OCI-M1 (cell line): Measurements from ENCODE around the gene PDE8B.

Source experiments
- DNase-seq: peaks from one replicate; lab custom pipeline; 2025; lab: John Stamatoyannopoulos, UW

Gene PDE8B

DNA sequence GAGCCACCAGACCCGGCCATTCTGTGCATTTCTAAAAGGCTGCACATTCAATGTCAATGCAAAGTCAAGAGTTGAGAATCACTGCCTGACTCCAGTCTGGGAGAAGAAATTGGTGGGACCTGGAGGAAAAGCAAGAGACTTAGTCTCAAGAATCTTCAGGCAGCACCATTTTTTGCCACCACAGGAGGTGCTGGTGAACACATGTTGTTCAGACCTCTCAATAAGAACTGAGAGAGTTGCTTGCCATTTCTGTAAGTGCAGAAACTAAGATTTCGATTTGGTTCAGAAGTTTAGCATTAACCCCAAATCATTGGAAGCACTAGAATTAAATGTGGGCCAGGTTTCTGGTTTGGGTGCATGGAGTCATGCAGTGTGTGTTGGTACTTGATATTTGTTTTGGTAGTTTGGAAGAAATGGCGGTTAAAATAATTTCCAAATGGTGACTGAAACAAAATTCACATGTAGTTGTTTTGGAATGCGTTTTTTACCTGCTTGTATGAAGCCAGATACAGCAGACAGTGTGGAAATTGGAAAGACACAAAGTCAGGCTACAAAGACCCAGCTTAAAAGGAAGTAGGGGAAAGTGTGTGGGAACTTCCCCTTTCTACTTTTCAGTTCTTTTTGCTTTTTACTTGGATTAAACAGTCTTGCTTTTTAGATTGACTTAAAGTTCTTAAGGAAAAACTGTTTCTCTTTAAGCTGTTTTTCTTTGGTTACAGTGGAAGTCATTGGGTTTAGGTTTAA is 20.4 kb downstream of the PDE8B start:
- peak; percentile 68 for DNase-seq

- peak; percentile 68 for DNase-seq
Measured at GRCh38 chr5:77231471-77232138, 21.1 kb downstream of the PDE8B start.

DNA sequence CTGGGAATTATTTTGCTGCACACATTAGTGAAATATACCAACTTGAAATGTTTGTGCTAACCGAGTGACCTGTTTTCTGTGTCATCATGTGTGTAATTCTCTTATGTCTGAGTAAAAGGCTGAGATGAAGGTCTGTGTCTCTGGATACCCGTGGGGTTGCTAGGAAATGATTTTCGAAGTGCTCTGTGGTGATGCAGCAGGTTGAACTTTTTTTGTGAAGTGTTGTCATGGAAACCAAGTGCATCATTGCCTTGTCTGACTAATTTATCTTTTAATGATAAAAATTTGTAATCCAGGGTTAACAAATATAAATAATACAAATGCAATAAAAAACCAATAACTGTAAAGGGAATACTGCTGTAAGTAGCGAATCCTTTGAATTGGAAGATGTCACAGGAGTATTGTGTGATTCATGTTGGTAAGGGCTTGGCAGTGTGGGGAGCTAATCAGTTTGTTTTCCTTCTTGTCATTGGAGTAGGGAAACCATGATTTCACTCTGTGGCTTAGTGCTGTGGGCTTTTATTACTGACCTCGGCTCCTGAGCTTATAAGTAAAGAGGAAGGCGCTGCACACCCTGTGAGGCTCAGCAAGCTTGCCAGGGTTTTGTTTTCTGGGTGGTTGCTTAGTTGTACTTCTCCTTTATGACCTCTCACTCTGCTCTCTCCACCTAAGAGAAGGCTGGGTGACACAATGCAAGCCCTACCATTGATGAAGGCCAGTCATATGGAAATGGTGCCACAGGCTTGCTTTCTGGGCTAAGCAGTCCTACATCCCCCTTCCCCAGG is 22.3 kb downstream of the PDE8B start:
- peak; percentile 63 for DNase-seq

- DNase-seq, result peak; percentile 6
Measured at GRCh38 chr5:77235846-77236721, 25.6 kb downstream of the PDE8B start.

GRCh38 chr5:77239126-77239741 is 28.8 kb downstream of the PDE8B start:
- peak; percentile 61 for DNase-seq

DNA sequence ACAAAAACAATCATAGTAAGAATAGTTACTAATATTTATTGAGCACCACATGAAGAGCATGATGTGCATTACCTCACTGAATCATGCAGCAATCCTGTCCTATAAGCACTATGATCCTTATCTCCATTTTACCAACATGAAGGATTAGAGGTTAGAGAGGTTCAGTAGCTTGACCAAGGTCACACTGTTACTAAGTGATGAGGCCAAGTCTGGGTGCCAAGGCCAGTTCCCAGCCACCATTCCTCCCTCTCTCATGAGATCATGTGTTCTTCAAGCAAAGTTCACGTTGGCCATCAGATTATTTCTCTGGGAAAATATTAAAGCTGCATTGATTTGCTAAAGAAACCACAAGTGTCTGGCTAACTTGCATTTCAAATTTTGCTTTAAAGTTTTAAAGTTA is 31.0 kb downstream of the PDE8B start:
- no peak for DNase-seq

- no peak for DNase-seq
Measured at GRCh38 chr5:77249475-77249874, 39.0 kb downstream of the PDE8B start.

DNA sequence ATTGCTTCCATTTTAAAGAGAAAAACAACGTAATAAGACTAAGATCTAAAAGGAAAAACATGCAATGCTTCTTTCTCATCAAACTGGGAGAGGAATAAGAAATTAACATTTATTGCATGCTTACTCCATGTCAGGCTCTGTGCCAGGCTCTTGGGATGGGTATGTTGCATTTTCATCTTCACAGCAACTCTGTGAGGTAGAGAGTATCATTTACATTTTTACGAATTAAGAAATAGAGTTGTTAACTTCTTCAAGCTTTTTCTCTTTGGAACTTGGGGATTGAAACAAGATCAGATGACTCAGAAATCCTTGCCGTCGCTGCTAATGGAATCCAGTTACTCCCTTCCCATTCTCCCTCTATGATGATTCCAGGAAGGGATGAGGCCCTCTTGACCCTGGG is 39.5 kb downstream of the PDE8B start:
- no peak for DNase-seq

- no peak for DNase-seq
Measured at GRCh38 chr5:77251921-77252320, 41.4 kb downstream of the PDE8B start.

DNA sequence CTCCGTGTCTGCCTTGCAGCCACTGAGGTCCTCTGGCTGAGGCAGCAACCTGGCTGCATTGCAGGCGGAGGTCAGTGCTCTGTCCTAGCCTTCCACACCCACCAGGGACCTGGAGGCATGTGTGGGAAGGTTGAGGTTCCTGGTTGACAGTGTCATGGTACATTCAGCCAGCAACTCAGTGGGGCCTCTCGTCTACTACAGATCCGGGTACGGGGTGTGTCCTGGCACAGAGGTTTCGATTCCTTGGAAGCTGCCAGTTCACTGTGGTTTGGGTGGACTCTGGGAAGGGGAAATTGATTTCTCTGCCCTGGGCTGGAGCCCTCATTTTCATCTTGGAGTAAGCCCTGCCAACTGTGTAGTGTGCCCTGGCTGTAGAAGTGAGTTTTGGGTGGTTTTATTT is 45.1 kb downstream of the PDE8B start:
- DNase-seq, result no peak

DNA sequence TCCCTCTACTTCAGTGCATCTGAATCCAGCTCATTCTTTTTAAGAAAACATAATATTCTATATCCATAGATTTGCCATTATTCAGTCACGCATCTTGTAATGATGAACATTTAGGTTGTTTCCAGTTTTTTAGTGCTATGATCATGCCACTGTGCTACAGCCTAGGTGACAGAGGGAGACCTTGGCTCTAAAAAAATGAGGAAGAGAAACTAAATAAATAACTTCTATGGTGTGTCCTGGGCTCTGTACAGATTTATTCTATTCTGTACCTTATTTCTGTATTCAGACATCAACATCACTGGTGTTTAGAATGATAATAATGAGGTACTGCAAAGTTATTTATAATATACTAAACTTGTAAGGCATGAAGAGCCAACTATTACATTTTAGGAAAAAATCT is 45.9 kb downstream of the PDE8B start:
- no peak for DNase-seq

DNA sequence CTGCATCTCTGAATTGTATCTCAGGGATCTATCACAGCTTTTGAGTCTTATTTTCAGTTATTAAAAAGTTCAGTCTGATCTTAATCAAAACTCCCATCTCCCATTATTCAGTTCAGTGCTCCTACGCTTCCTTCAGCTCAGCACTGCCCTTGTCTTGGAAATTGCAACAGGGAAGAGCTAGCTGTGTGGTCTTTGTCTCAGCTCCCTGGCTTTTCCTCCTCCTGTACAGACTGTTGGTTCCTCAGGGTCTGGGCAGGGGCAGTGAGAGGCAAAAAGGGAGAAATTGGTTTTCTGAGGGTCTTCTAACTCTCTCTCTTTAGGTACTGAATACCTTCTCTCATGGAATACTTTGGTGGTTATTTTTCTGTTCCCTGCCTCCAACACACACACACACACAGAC is 48.2 kb downstream of the PDE8B start:
- DNase-seq, result no peak

- DNase-seq, result no peak
Measured at GRCh38 chr5:77259476-77259875, 49.0 kb downstream of the PDE8B start.

DNA sequence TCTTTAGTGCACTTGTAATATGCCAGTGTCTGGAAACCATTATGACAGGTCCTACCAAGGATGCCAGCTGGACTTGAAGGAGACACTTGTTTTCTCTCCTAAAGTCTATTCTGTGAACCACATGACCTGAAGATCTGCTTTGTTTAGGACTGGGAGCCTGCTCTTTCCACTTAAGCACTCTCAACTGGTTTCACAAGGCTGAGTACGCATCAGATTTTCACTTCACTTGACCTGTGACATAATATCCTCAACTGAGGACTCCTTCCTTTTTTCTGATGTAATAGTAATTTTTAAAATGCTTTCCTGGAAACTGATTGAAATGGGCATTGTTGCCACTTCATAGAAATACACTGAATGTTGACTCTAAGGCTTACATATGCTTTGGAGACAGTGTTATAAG is 52.2 kb downstream of the PDE8B start:
- DNase-seq, result peak; percentile 15

DNA sequence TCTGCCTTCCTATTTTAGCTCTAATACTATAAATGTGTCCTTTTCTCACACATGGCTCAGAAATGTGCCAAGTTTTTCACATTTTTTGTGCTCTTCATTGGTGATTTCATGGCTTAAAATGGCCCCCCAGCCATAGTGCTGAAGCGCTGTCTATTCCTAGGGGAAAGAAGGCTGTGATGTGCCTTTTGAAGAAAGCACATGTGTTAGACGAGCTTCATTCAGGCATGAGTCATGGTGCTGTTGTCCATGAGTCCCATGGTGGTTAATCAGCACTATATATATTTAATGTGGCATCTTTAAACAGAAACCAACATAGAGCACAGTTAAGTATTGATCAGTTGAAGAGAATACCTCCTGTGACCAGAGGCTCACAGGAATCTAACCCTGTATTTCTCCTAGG is 55.8 kb downstream of the PDE8B start:
- DNase-seq, result no peak

DNA sequence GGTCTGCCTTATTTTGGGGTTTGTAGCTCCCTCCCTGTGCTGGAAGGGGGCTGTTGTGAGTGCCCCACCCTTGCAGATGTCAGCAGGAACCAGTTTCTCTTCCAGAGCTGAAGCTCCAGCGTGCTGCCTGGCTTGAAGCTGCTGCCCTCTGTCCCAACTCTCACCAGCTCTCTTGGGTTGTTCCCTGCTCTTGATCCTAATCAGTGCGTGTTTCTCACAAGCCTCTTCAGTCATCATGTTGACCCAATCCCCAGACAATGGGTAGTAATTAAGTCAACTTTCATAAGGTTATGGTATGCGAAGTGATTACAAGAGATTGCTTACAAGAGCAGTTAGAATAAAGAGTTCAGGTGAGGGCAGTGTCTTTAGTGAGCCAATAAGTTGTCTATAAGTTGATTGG is 57.0 kb downstream of the PDE8B start:
- no peak for DNase-seq

DNA sequence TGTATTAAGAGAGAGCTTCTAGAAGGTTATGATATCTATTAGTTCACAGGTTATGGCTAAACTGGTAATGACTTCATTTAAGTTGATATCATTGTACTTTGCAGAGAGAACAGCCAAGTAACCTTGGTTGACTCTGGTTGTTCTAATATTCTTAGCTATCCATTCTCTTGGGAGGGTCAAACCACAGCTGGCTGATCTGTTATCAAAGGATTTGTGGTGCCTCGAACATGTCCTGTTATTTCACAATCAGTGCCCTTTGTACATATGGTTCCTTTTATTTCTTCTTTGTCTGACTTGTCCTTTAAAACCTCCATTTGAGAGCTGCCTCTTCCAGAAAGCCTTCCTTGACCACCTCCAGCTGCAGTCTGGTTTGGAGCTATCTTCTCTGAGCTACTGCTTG is 61.7 kb downstream of the PDE8B start:
- peak; percentile 24 for DNase-seq

GRCh38 chr5:77277759-77278158 is 67.3 kb downstream of the PDE8B start:
- DNase-seq, result peak; percentile 10

DNA sequence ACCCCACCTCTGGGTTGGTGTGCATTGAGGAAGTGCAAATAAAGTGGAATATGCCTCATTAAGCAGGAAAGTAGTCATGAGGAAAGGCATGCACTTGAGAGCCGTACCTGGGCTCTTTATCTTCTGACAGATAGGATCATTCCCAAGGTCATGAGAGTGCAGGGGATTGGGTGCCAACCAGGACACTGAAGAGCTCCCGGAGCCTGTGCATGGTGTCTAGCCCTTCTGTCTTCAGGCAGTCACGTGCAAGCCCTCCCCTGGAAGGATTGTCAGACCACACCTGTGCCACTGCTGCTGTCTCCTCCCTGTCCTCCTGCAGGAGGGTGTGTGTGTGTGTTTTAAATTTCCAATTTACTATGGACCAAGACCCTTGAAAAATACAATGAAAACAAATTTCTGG is 69.6 kb downstream of the PDE8B start:
- DNase-seq, result no peak

DNA sequence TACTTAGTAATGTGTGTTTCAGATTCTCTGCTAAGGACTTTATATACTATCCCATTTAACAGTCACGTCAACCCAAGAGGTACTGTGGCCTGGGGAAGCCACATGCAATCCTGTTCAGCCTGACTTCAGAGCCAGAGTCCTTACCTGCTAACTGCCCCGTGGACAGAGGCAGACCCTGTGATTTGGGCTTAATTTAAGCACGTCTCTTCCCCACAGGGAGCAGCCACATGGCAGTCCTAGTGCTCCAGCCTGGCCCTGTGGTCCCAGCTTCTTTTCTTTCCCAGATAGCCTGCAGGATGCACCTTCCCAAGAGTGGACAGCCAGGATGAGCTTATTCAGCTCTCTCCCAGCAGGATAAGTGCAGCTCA is 71.5 kb downstream of the PDE8B start:
- DNase-seq, result no peak

- DNase-seq, result no peak
Measured at GRCh38 chr5:77282337-77283027, 72.0 kb downstream of the PDE8B start.
